T-helper 2 cell treated with Interferon-gamma antibody and Interleukin-4, amounts not matched to agents 5 μg/mL and 100 μg/mL, for 36 hours (primary cell): ENCODE results near the gene CSF1R.

Source experiments
- DNase-seq: peaks from one replicate; pipeline ENCODE4 v3.0.0; 2021; ENCODE audit warnings: low spot score
- H3K27ac Mint-ChIP-seq: one replicate; pipeline ENCODE4 v1.8.0; 2021; ENCODE audit warnings: mild to moderate bottlenecking, mixed read lengths
- H3K27me3 Mint-ChIP-seq: one replicate; pipeline ENCODE4 v1.8.0; 2021; ENCODE audit warnings: low read depth, mixed read lengths
- H3K36me3 Mint-ChIP-seq: one replicate; pipeline ENCODE4 v1.8.0; 2021; ENCODE audit warnings: low read depth, mixed read lengths
- H3K4me1 Mint-ChIP-seq: one replicate; pipeline ENCODE4 v1.8.0; 2021; ENCODE audit warnings: low read depth, mixed read lengths
- H3K4me3 Mint-ChIP-seq: one replicate; pipeline ENCODE4 v1.8.0; 2022; ENCODE audit warnings: mild to moderate bottlenecking, moderate library complexity, mixed read lengths
- H3K9me3 Mint-ChIP-seq: one replicate; pipeline ENCODE4 v1.8.0; 2021; ENCODE audit warnings: mixed read lengths

The CSF1R gene

DNA sequence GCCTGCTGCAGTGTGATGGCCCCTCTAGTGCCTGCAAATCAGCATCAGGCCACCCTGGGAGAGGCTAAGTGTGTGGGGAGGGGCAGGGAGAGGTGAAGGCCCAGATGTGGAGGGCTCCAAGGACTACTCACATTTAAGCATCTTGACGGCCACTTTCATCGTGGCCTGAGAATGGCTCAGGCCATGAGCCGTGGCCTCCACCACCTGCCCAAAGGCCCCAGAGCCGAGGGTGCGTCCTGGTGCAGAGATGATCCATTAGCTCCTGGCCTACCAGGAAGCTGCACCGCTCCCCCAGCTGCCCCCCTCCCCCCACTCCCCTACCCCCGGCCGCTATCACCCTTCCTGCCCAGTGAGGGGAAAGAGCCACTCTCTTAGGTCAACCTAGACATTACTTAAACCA is 38.2 kb upstream of the CSF1R start:
- Mint-ChIP-seq H3K4me3 (no peak overlapping the region), H3K27me3 (no peaks in the 10 kb centered on the region), H3K27ac (no peak overlapping the region), H3K36me3 (no peaks in the 10 kb centered on the region), H3K9me3 (no peaks in the 10 kb centered on the region), H3K4me1 (peaks cover 3% of the 10 kb centered on the region)
- no peak for DNase-seq

DNA sequence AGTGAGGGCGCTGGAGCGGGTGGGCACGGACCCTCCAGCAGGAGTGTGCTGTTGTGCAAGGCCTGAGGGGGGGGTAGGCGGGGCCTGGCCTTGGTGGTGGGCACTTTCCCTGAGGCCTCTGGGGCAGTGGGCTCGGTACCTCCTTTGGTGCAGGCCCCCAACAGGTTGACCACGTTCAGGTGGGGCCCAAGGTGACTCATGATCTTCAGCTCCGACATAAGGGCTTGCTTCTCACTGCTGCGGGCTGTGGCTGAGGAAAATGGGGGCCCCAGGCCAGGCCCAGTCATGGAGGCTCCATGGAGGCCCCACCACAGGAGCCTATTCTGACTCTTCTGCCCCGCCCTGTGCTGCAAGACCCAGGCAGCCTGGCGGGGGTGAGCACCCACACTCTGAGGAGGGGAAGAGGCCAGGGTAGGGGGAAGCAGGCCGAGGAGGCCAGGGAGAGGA is 37.8 kb upstream of the CSF1R start:
- Mint-ChIP-seq H3K4me1 (peaks cover 3% of the 10 kb centered on the region), H3K27ac (no peak overlapping the region), H3K36me3 (no peaks in the 10 kb centered on the region), H3K4me3 (no peak overlapping the region), H3K9me3 (no peaks in the 10 kb centered on the region), H3K27me3 (no peaks in the 10 kb centered on the region)
- DNase-seq, result no peak

DNA sequence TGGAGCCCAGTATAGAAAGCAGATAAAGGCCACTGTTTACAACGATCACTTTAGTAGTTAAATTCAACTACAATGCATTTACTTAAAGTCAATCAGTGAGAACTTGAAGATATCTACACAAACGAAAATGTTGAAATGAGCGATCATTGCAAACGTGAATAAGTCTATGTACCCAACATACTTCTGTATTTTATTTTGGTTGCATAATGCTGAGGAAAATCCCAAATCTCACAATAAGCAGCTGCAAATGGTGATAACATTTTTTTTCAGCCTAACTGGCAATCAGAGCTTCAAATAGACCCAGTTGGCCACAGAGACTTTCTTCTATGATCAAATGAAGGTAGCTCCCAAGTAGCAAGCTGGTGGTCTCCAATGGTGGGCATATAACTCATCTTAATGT is 37.2 kb upstream of the CSF1R start:
- Mint-ChIP-seq H3K4me3 (no peak overlapping the region), H3K27me3 (no peaks in the 10 kb centered on the region), H3K4me1 (peaks cover 3% of the 10 kb centered on the region), H3K36me3 (no peaks in the 10 kb centered on the region), H3K27ac (no peak overlapping the region), H3K9me3 (no peaks in the 10 kb centered on the region)
- no peak for DNase-seq

DNA sequence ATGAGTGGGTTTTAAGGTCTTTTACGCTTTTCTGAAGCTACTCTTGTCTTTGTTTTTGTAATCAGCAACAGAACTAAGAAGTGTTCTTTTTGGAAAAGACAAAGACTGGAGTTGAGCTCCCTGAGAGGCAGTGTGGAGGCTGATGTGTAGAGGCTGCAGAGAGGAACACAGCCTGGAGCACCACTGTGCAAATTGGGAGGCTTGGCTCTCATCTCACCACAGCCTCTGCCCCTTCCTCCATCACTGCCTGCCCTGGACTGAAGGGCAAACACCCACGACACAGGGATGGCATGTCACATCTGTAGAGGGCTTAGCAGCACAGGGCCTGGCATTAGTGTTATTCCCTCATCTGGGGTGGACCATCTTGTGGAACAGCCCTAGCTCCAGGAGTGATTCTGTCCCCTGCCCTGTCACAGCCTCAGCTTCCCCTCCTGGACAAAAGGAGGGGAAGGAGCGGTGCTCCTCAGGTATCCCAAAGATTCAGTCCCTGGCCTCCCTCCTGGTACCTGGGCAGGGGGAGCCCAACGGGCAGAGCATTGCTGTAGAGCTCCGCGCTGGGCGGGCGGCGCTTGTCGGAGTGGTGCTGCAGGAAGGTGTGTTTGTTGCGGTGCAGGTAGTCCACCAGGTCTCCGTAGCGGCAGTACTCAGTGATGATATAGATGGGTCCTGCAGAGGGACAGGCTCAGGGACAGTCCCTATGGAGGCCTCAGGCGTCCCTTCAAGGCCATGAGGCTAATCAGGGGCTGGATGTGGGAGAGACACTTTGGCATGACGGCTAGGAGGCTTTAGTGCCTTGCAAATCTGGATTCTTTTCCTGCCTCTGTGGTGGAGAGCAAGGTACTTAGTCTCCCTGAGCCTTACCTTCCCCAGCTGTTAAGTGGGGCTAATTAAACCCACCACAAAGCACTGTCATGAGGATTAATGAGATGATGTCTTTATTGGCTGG is 36.5 kb upstream of the CSF1R start:
- H3K27ac Mint-ChIP-seq, result no peak overlapping the region
- peaks cover 3% of the 10 kb centered on the region for H3K4me1 Mint-ChIP-seq
- no peaks in the 10 kb centered on the region for H3K27me3 Mint-ChIP-seq
- no peak for DNase-seq
- no peak overlapping the region for H3K4me3 Mint-ChIP-seq
- no peaks in the 10 kb centered on the region for H3K9me3 Mint-ChIP-seq
- H3K36me3 Mint-ChIP-seq, result no peaks in the 10 kb centered on the region

DNA sequence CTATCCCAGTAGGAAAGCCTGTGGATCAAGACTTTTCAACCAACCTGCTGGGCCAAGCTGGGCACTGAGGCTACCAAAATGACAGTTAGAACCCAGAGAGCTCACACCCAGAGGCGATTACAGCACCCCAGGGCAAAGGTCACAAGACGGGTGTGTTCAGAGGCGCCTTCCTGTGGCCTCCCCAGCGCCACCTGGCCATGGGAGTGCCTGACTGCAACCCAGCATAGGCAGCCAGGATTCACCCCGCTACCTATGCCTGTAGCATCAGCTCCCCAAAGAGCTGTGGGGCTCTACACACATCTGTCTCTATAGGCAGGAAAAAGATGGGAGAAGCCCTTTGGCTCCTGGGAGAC is 35.8 kb upstream of the CSF1R start:
- peak; percentile 17 for DNase-seq
- H3K4me1 Mint-ChIP-seq, result peaks cover 3% of the 10 kb centered on the region
- H3K36me3 Mint-ChIP-seq, result no peaks in the 10 kb centered on the region
- no peak overlapping the region for H3K4me3 Mint-ChIP-seq
- no peaks in the 10 kb centered on the region for H3K27me3 Mint-ChIP-seq
- H3K27ac Mint-ChIP-seq, result peak overlapping the region; percentile 77
- no peaks in the 10 kb centered on the region for H3K9me3 Mint-ChIP-seq

DNA sequence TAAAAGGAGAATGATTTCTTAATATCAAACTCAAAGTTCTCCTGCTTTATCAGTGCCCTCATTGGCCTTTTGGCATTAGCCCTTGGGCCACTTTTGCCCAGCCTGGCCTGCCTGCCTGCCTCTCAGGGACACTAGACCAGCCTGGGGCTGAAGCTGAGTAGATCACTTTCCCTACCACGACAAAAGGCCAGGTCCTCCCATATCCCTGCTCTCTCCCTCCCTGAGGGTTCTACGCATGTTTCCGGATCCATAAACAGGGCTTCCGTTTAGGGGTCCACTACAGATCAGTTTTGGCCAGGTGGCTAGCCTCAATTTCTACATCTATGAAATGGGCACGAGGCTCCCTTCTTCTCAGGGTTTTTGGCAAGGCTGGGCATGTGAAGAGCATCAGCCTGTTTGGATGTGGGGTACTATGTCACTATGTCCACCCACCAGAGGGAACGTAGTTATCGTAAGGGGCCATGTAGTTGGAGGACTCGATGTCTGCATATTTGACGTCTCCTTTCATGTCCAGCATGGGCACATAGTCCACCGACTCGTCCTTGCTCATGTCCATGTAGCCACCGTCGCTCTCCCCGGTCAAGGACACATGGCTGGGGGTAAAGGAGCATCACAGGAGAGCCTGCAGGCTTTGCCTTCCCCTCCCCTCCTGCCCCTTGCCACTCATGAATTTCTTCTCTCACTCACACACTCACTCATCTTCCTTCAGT is 35.2 kb upstream of the CSF1R start:
- Mint-ChIP-seq H3K9me3 (no peaks in the 10 kb centered on the region), H3K36me3 (no peaks in the 10 kb centered on the region), H3K27ac (peak overlapping the region; percentile 77), H3K4me3 (no peak overlapping the region), H3K4me1 (peaks cover 3% of the 10 kb centered on the region), H3K27me3 (no peaks in the 10 kb centered on the region)
- no peak for DNase-seq

DNA sequence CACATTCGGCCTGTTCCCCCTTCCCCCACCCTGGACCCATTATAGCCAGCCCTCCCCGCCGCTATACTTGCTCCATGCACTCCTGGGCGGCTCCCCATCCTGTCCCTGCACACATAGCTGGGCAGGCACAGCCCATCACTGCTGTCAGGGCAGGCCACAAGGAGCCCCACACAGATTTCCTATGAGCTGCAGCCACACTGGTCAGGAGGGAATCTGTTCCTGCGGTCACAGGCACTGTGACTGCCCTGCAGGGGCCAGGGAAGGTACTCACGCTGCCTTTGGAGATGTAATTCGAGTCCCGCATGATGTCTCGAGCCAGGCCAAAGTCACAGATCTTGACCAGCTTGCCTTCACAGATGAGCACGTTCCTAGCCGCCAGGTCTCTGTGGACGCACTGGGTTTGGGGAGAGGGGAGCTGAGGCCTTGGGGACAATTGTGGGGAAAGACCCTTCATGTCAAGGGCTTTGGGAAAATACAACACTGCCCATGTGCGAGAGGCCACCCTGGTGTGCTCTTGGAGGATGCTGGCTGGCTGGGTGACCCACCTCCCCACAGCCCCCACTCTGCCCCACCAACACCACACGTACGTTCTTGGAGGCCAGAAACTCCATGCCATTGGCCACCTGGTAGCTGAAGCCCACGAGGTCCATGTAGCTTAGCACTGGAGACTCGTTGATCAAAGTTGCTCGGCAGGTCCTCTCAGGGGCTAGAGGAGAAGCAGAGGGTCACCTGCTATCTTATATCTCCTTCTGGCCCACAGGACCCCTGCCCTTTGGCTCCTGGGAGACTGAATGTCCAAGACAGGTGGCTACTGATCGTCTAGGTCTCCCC is 34.5 kb upstream of the CSF1R start:
- no peak overlapping the region for H3K4me3 Mint-ChIP-seq
- no peaks in the 10 kb centered on the region for H3K36me3 Mint-ChIP-seq
- no peaks in the 10 kb centered on the region for H3K9me3 Mint-ChIP-seq
- no peak for DNase-seq
- H3K4me1 Mint-ChIP-seq, result peaks cover 3% of the 10 kb centered on the region
- no peaks in the 10 kb centered on the region for H3K27me3 Mint-ChIP-seq
- no peak overlapping the region for H3K27ac Mint-ChIP-seq

DNA sequence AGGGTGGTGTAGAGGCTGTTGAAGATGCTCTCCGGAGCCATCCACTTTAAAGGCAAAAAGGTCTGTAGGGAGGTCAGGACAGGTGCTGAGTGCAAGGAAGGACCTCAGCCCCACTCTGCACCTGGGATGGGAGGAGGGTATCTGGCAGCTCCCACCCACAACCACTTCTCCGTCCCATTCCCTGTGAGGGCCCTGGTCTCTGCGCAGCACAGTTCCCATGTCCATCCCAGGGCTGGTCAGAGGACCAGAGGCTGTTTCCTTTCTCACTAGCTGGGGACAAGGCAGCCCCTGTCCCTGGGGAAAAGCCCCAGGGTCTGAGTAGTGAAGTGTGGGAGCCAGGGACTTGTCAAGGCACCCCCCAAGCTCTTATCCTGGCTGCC is 33.7 kb upstream of the CSF1R start:
- H3K9me3 Mint-ChIP-seq, result no peaks in the 10 kb centered on the region
- no peaks in the 10 kb centered on the region for H3K27me3 Mint-ChIP-seq
- no peak for DNase-seq
- no peaks in the 10 kb centered on the region for H3K36me3 Mint-ChIP-seq
- H3K27ac Mint-ChIP-seq, result no peak overlapping the region
- peaks cover 3% of the 10 kb centered on the region for H3K4me1 Mint-ChIP-seq
- no peak overlapping the region for H3K4me3 Mint-ChIP-seq

DNA sequence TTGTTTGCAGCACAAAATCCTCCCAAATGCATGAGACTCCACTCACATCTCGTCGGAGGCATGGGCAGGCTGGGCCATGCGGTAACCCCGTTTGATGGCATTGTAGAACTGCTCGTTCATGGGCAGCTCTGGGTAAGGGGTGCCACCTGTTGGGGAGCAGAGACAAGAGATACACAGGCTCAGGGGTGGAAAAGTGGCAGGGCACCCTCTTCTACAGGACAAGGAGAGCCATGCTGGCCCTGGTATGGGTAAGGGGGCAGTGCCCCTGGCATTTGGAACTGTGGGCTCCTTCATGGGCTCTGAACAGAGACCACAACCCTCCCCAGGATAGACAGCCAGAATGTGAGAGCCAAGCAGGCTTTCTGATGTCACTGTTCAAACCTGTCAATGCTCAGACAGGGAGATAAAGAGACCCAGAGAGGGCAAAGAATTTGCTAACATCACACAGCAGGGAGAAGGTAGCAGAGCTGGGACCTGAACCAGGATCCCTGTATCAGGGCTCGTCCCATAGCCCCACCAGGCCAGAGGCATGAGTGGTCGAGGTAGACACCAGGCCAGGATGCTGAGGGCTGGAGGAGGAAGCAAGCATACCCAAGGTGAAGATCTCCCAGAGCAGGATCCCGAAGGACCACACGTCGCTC is 33.2 kb upstream of the CSF1R start:
- Mint-ChIP-seq H3K4me3 (no peak overlapping the region), H3K27me3 (no peaks in the 10 kb centered on the region), H3K36me3 (no peaks in the 10 kb centered on the region), H3K4me1 (peaks cover 3% of the 10 kb centered on the region), H3K27ac (no peak overlapping the region), H3K9me3 (no peaks in the 10 kb centered on the region)
- DNase-seq, result no peak

DNA sequence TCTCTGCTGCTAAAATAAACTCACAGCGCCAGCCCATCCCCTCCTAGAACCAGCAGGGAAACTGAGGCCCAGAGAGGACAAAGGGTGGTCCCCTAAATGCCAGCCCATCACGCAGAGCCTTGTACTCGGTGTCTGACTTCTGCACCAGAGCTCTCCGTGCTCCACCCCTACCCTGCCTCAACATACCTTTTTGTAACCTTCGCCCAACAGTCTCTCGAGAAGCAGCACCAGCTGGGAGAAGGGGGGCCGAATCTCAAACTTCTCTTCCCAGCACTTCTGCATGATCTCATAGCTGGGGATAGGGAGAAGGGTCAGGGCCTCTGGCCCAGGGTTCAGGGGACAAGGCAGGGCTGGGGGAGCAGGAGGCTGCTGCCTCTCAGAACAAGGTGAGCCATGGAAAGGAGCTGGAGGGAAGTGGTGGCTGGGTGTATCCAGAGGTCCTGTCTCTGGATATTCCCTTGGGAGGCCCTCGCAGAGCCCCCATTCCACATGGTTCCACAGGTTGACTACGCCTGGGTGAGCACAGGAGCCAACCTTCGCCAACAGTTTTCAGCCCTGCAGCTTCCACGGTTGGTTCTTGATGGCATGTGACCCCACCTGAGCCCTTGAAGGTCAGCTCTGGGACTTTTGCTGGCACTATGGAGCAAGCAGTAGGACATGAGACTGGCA is 32.3 kb upstream of the CSF1R start:
- Mint-ChIP-seq H3K27me3 (no peaks in the 10 kb centered on the region), H3K27ac (no peak overlapping the region), H3K4me1 (peaks cover 3% of the 10 kb centered on the region), H3K4me3 (no peak overlapping the region), H3K9me3 (no peaks in the 10 kb centered on the region), H3K36me3 (no peaks in the 10 kb centered on the region)
- no peak for DNase-seq

DNA sequence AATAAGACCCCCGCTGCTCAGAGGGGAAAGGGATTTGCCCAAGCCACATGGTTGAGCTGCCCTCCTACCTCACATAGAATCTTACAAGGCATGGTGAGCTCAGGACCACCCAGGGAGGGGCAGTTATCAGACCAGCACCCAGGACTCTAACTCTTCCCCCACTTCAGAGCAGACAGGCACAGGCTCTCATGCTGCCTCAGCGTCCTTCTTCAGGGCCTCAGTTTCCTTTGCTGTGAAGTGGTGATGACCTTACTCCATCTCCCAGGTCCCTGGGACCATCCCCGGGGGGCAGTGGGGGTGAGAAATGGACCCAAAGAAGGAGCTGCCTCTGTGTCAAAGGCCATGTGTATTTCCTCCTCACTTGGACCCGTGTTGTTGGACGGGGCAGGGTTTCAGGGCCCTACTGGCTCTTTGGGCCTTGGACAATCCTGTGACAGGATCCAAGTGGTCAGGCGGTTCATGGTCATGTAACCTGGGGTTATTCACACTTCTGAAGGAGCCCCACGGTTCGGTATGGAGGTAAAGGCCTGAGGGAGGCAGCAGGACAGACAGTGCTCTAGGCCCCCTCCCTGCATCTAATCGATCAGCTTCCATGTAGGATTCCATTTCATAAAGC is 31.7 kb upstream of the CSF1R start:
- Mint-ChIP-seq H3K4me3 (no peak overlapping the region), H3K36me3 (no peaks in the 10 kb centered on the region), H3K27me3 (no peaks in the 10 kb centered on the region), H3K27ac (no peak overlapping the region), H3K9me3 (no peaks in the 10 kb centered on the region), H3K4me1 (peaks cover 3% of the 10 kb centered on the region)
- DNase-seq, result no peak

DNA sequence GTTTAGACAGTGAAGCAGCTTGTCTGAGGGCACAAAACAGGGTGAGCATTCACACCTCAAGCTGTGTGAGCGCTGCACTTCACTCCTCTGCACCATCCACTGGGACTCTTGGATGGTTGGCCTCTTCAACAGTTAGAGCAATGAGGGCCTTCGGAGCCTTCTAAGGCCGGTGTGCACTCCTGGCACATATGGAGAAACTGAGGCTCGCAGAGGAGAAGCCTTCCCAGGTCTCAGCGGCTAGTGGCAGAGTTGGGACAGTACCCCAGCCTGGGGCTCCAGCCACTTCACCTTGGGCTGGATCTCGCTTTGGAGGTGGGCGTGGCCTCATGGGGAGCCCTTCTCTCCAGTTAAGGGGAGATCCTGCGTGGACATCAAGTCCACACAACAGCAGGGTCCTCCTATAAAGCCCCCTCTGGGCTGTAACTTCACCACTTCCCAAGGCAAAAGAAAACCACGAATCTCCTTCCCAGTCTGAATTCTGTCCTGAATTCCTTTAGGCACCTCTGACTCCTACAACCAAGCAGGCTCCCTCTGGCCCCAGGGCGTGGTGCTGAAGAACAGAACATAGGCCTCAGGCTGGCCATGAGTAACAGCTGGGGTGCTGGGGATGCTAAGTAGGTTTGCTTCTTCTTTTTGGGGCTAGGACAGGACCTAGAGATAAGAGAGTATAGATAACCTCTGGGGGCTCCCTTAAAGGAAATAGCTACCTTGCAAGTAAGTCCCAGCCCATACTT is 30.5 kb upstream of the CSF1R start:
- Mint-ChIP-seq H3K36me3 (no peaks in the 10 kb centered on the region), H3K9me3 (no peaks in the 10 kb centered on the region), H3K27ac (no peak overlapping the region), H3K27me3 (no peaks in the 10 kb centered on the region), H3K4me1 (peaks cover under 1% of the 10 kb centered on the region), H3K4me3 (no peak overlapping the region)
- no peak for DNase-seq
